ENCODE results near the gene CPNE8. TPM values are rescaled to one million over a fixed set of nuclear protein-coding genes. Genes with fewer than 3 reads are reported as not detected.

CPNE8 gene
- total RNA-seq, 2 donors from 2014 or later, result 3.5 to 5.3 TPM

DNA sequence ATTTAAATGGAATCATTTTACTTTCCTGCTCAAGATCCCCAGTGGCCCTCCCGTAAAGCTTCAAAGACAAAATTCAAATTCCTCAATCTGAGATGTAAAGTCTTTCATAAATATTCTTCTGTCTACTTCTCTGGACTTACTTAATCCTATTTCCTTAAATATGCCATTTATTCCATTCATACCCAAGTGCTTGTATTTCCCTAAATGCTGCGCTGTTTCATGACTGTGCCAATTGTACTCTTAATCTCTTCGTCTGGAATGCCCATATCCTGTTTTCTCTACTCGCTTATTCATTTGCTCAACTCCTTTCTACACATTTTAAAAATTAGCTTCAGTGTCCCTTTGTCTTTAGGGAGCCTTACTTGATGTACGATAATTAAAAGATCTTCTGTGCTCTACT lies 280.1 kb downstream of the CPNE8 start:
- Histone ChIP-seq H3K9me3 (no peaks in the 10 kb centered on the region), H3K4me3 (no peak overlapping the region), H3K27ac (no peak overlapping the region), H3K27me3 (replicated peaks; ENCODE audit: insufficient read depth) (no peaks in the 10 kb centered on the region), H3K36me3 (no peaks in the 10 kb centered on the region), H3K4me1 (replicated peaks) (no peaks in the 10 kb centered on the region)
- TF ChIP-seq POLR2A (IDR thresholded peaks at IDR 0.05), result no peak
- TF ChIP-seq POLR2AphosphoS5 (IDR thresholded peaks at IDR 0.05), result no peak
- TF ChIP-seq, protein P1, sequence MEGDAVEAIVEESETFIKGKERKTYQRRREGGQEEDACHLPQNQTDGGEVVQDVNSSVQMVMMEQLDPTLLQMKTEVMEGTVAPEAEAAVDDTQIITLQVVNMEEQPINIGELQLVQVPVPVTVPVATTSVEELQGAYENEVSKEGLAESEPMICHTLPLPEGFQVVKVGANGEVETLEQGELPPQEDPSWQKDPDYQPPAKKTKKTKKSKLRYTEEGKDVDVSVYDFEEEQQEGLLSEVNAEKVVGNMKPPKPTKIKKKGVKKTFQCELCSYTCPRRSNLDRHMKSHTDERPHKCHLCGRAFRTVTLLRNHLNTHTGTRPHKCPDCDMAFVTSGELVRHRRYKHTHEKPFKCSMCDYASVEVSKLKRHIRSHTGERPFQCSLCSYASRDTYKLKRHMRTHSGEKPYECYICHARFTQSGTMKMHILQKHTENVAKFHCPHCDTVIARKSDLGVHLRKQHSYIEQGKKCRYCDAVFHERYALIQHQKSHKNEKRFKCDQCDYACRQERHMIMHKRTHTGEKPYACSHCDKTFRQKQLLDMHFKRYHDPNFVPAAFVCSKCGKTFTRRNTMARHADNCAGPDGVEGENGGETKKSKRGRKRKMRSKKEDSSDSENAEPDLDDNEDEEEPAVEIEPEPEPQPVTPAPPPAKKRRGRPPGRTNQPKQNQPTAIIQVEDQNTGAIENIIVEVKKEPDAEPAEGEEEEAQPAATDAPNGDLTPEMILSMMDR (IDR thresholded peaks at IDR 0.05), result no peak
- 82% methylated on average over 5 of the region's 5 CpGs for WGBS
- intact Hi-C loops (cut with DNase I), result no loop called here
- DNase-seq (ENCODE audit: low spot score), result no peak

DNA sequence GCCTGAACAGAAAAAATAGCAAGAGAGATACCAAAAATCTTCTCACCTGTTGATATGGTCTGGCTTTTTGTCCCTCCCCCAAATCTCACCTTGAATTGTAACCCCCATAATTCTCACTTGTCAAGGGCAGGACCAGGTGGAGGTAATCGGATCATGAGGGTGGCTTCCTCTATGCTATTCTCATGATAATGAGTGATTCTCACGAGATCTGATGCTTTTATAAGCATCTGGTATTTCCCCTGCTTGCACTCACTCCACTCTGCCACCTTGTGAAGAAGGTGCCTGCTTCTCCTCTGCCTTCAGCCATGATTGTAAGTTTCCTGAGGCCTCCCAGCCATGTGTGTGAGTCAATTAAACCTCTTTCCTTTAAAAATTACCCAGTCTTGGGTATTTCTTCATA lies 291.2 kb downstream of the CPNE8 start:
- H3K27me3 ChIP-seq (replicated peaks; ENCODE audit: insufficient read depth), result no peaks in the 10 kb centered on the region
- no peak for DNase-seq (ENCODE audit: low spot score)
- intact Hi-C loops (cut with DNase I), result no loop called here
- no peak overlapping the region for H3K27ac ChIP-seq
- TF ChIP-seq, protein P1 (IDR thresholded peaks at IDR 0.05), result no peak
- TF ChIP-seq POLR2AphosphoS5 (IDR thresholded peaks at IDR 0.05), result no peak
- no peak for TF ChIP-seq POLR2A (IDR thresholded peaks at IDR 0.05)
- no peaks in the 10 kb centered on the region for H3K36me3 ChIP-seq
- H3K9me3 ChIP-seq, result no peaks in the 10 kb centered on the region
- WGBS, result 38% methylated on average over 2 of the region's 2 CpGs
- no peak overlapping the region for H3K4me3 ChIP-seq
- H3K4me1 ChIP-seq (replicated peaks), result no peaks in the 10 kb centered on the region

DNA sequence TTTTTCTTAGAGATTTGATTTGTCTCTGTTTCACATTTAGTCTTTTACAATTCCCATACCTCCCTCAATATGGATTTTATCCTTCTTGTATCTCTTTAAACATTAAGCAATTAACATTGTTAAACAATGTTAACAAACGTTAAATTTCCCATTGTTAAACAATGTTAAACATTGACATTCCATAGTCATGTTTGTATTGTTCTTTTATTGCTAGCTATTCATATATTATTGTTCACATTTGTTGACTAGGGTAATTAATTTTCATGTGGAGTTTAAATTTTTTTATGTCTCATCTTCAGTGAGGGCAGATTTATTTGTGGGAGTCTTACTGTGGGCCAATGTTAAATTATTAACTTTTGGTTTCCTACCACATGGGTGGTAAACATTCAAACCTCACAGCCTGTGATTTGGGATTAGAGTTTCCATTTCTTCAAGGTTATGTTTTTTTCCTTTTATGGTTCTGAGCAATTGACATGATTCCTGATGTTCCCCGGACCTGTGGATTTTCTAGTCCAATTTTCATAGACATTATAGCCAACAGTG lies 294.5 kb downstream of the CPNE8 start:
- 32% methylated on average over 2 of the region's 2 CpGs for WGBS
- intact Hi-C loops (cut with DNase I), result no loop called here
- no peak for TF ChIP-seq POLR2AphosphoS5 (IDR thresholded peaks at IDR 0.05)
- TF ChIP-seq POLR2A (IDR thresholded peaks at IDR 0.05), result no peak
- TF ChIP-seq, protein P1 (IDR thresholded peaks at IDR 0.05), result no peak

DNA sequence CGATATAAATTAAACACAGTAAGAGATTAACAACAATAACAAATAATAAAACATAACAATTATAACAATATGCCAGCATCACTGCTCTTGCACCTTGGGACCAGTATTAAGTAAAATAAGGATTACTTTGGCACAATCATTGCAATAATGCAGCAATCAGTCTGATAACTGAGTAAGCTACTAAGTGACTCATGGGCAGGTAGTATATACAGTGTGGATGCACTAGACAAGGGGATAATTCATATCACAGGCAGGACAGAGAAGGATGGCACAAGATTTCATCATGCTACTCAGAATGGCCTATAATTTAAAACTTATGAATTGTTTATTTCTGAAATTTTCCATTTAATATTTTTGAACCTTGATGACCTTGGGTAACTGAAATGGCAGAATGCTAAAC lies 298.1 kb downstream of the CPNE8 start:
- intact Hi-C loops (cut with DNase I), result no loop called here

More for the DNA sequence above, 294.5 kb downstream of the CPNE8 start:
- no peaks in the 10 kb centered on the region for H3K27me3 ChIP-seq (replicated peaks; ENCODE audit: insufficient read depth)
- no peak overlapping the region for H3K27ac ChIP-seq
- no peak for DNase-seq (ENCODE audit: low spot score)
- H3K9me3 ChIP-seq, result no peaks in the 10 kb centered on the region
- H3K36me3 ChIP-seq, result no peaks in the 10 kb centered on the region
- no peaks in the 10 kb centered on the region for H3K4me1 ChIP-seq (replicated peaks)
- no peak overlapping the region for H3K4me3 ChIP-seq

More for the DNA sequence above, 298.1 kb downstream of the CPNE8 start:
- 58% methylated on average over 1 of the region's 1 CpG for WGBS
- Histone ChIP-seq H3K9me3 (no peaks in the 10 kb centered on the region), H3K4me3 (no peak overlapping the region), H3K4me1 (replicated peaks) (no peaks in the 10 kb centered on the region), H3K27ac (no peak overlapping the region), H3K27me3 (replicated peaks; ENCODE audit: insufficient read depth) (no peaks in the 10 kb centered on the region), H3K36me3 (no peaks in the 10 kb centered on the region)
- no peak for DNase-seq (ENCODE audit: low spot score)
- TF ChIP-seq POLR2A (IDR thresholded peaks at IDR 0.05), result no peak
- TF ChIP-seq, protein P1 (IDR thresholded peaks at IDR 0.05), result no peak
- no peak for TF ChIP-seq POLR2AphosphoS5 (IDR thresholded peaks at IDR 0.05)

All from prostate gland (tissue), 2 donors.